ENCODE results near the gene GPR151. TPM values are rescaled to one million over a fixed set of nuclear protein-coding genes. Genes with fewer than 3 reads are reported as not detected.

Gene GPR151
- total RNA-seq, result not detected
- polyA plus RNA-seq, result not detected
- long read RNA-seq, donor 1, result 0 reads
- long read RNA-seq, donor 2, result 0 reads

- Histone ChIP-seq H3K4me1 (no peaks in the 10 kb centered on the region), H3K9me3 (no peaks in the 10 kb centered on the region), H3K27ac (no peak within 1 kb of the TSS), H3K27me3 (replicated peaks in 1 of 7) (no peaks in the 10 kb centered on the region), H3K36me3 (peaks cover 0 to 24% (median 12%) of the 10 kb centered on the region in 6 donors), H3K4me3 (no peak within 1 kb of the TSS)
- DNase-seq, result no peak
- TF ChIP-seq CTCF (IDR thresholded peaks at IDR 0.05 in 8 of 11, conservative IDR thresholded peaks at IDR 0.05 in 3 of 11) (no peak), POLR2AphosphoS5 (IDR thresholded peaks at IDR 0.05) (no peak), POLR2A (IDR thresholded peaks at IDR 0.05) (no peak)
- intact Hi-C loops (cut with DNase I; ENCODE audit: low total_unique reads), result no loop called here
- WGBS, 5 donors, result 29 to 43% (median 34%) methylated on average over 3 of the region's 3 CpGs
Observed at GRCh38 chr5:146516151-146516475, at the start of gene GPR151. Gene GPR151, minus strand, starts transcription at chr5:146516190. Its CDS starts 77 bp downstream, at chr5:146516113.

GRCh38 chr5:146564007-146564762 is 48.2 kb upstream of the GPR151 start:
- no peak overlapping the region for H3K27ac ChIP-seq
- H3K9me3 ChIP-seq, result no peaks in the 10 kb centered on the region
- H3K27me3 ChIP-seq (replicated peaks in 1 of 7), result no peaks in the 10 kb centered on the region
- no peak overlapping the region for H3K4me3 ChIP-seq
- 69 to 79% (median 70%) methylated on average over 2 of the region's 2 CpGs for WGBS, 5 donors
- H3K4me1 ChIP-seq, result no peaks in the 10 kb centered on the region
- no peak for DNase-seq
- H3K36me3 ChIP-seq, result no peaks in the 10 kb centered on the region
- intact Hi-C loops (cut with DNase I; ENCODE audit: low total_unique reads), result no loop called here
- TF ChIP-seq POLR2A (IDR thresholded peaks at IDR 0.05), result no peak
- TF ChIP-seq CTCF (IDR thresholded peaks at IDR 0.05 in 8 of 11, conservative IDR thresholded peaks at IDR 0.05 in 3 of 11), result no peak
- TF ChIP-seq POLR2AphosphoS5 (IDR thresholded peaks at IDR 0.05), result no peak

- H3K4me1 ChIP-seq, result no peaks in the 10 kb centered on the region
- no peak overlapping the region for H3K27ac ChIP-seq
- no peaks in the 10 kb centered on the region for H3K36me3 ChIP-seq
- intact Hi-C loops (cut with DNase I; ENCODE audit: low total_unique reads), result no loop called here
- no peak overlapping the region for H3K4me3 ChIP-seq
- H3K9me3 ChIP-seq, result no peaks in the 10 kb centered on the region
- TF ChIP-seq POLR2A (IDR thresholded peaks at IDR 0.05) (no peak), POLR2AphosphoS5 (IDR thresholded peaks at IDR 0.05) (no peak), CTCF (IDR thresholded peaks at IDR 0.05 in 8 of 11, conservative IDR thresholded peaks at IDR 0.05 in 3 of 11) (no peak)
- WGBS, 5 donors, result 87 to 98% (median 95%) methylated on average over 4 of the region's 4 CpGs
- DNase-seq, result no peak
- H3K27me3 ChIP-seq (replicated peaks in 1 of 7), result no peaks in the 10 kb centered on the region
Observed at GRCh38 chr5:146562461-146562860, 46.5 kb upstream of the GPR151 start.

- no peak overlapping the region for H3K27ac ChIP-seq
- no peak for TF ChIP-seq POLR2A (IDR thresholded peaks at IDR 0.05)
- TF ChIP-seq CTCF (IDR thresholded peaks at IDR 0.05 in 8 of 11, conservative IDR thresholded peaks at IDR 0.05 in 3 of 11), result no peak
- no peak for TF ChIP-seq POLR2AphosphoS5 (IDR thresholded peaks at IDR 0.05)
- DNase-seq, result no peak
- H3K4me1 ChIP-seq, result no peaks in the 10 kb centered on the region
- H3K4me3 ChIP-seq, result no peak overlapping the region
- H3K27me3 ChIP-seq (replicated peaks in 1 of 7), result no peaks in the 10 kb centered on the region
- intact Hi-C loops (cut with DNase I; ENCODE audit: low total_unique reads), result no loop called here
- no peaks in the 10 kb centered on the region for H3K36me3 ChIP-seq
- 74 to 87% (median 77%) methylated on average over 5 of the region's 5 CpGs for WGBS, 5 donors
- no peaks in the 10 kb centered on the region for H3K9me3 ChIP-seq
Observed at GRCh38 chr5:146561711-146562110, 45.7 kb upstream of the GPR151 start.

Data from spleen (tissue), 13 donors.